ENCODE results near the gene MATN1. TPM values are rescaled to one million over a fixed set of nuclear protein-coding genes. Genes with fewer than 3 reads are reported as not detected.

Gene MATN1
- polyA plus RNA-seq, 1 donor (not counting 4 experiments of a cell fraction or from before 2014, with no cell fraction given), result 0.05 TPM

DNA sequence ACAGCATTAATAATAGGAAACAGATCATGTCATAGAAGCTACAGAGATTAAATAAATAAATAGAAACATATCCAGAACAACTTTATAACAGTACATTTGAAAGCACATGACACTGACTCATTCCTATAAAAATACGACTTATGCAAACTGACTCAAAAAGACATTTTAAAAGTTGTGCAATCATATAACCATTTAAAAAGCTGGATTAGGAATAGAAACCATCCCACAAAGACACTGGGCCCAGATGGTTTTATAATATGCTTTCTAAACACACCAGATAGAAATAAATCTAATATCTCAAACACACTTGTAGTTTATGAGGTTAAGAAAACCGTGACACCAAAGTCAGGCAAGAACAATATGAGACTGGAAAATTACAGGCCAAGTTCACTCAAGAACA is 47.6 kb downstream of the MATN1 start:
- peaks cover 4% of the 10 kb centered on the region for H3K9me3 ChIP-seq (ENCODE audit: control insufficient read depth, low read depth, low read length)
- H4K20me1 ChIP-seq (ENCODE audit: control insufficient read depth, extremely low read depth, insufficient read depth, low read length), result no peaks in the 10 kb centered on the region
- no peaks in the 10 kb centered on the region for H3K27me3 ChIP-seq (ENCODE audit: control insufficient read depth, extremely low read depth, insufficient read depth, low read length)
- H3K4me1 ChIP-seq (ENCODE audit: control insufficient read depth, extremely low read depth, insufficient read depth, low read length), result peaks cover 12% of the 10 kb centered on the region
- H3K4me3 ChIP-seq (ENCODE audit: control insufficient read depth in 2 of 3, extremely low read depth in 1 of 3, insufficient read depth in 2 of 3, low read depth in 1 of 3, low read length in 3 of 3), result no peak overlapping the region
- FAIRE-seq (no peak), DNase-seq (ENCODE audit: low read depth, low spot score) (no peak)
- H3K79me2 ChIP-seq (ENCODE audit: control insufficient read depth, insufficient read depth, low read length), result no peaks in the 10 kb centered on the region
- TF ChIP-seq EZH2 (IDR thresholded peaks at IDR 0.05; ENCODE audit: low read length), result no peak
- TF ChIP-seq, protein P1, sequence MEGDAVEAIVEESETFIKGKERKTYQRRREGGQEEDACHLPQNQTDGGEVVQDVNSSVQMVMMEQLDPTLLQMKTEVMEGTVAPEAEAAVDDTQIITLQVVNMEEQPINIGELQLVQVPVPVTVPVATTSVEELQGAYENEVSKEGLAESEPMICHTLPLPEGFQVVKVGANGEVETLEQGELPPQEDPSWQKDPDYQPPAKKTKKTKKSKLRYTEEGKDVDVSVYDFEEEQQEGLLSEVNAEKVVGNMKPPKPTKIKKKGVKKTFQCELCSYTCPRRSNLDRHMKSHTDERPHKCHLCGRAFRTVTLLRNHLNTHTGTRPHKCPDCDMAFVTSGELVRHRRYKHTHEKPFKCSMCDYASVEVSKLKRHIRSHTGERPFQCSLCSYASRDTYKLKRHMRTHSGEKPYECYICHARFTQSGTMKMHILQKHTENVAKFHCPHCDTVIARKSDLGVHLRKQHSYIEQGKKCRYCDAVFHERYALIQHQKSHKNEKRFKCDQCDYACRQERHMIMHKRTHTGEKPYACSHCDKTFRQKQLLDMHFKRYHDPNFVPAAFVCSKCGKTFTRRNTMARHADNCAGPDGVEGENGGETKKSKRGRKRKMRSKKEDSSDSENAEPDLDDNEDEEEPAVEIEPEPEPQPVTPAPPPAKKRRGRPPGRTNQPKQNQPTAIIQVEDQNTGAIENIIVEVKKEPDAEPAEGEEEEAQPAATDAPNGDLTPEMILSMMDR (optimal IDR thresholded peaks at IDR 0.05 in 1 of 3, IDR thresholded peaks at IDR 0.05 in 1 of 3, conservative IDR thresholded peaks at IDR 0.05 in 1 of 3; ENCODE audit: extremely low read depth in 1 of 3, insufficient read depth in 2 of 3, low read length in 3 of 3), result no peak
- peak overlapping the region; percentile 47 for H3K27ac ChIP-seq (ENCODE audit: control insufficient read depth, insufficient read depth, low read length)
- H2AFZ ChIP-seq (ENCODE audit: control insufficient read depth, low read length), result no peak overlapping the region
- dilution Hi-C loops (cut with MboI; ENCODE audit: extremely low pct_ligation_motif_present, low sequenced_read_pairs), result no loop called here
- H3K36me3 ChIP-seq (ENCODE audit: control insufficient read depth in 2 of 2, extremely low read depth in 1 of 2, insufficient read depth in 2 of 2, low read length in 2 of 2), result no peaks in the 10 kb centered on the region
- H3K9me1 ChIP-seq (ENCODE audit: control insufficient read depth, extremely low read depth, insufficient read depth, low read length), result no peaks in the 10 kb centered on the region
- no peak overlapping the region for H3K4me2 ChIP-seq (ENCODE audit: control insufficient read depth, extremely low read depth, insufficient read depth, low read depth, low read length)
- no peak overlapping the region for H3K9ac ChIP-seq (ENCODE audit: control insufficient read depth, extremely low read depth, insufficient read depth, low read length)

DNA sequence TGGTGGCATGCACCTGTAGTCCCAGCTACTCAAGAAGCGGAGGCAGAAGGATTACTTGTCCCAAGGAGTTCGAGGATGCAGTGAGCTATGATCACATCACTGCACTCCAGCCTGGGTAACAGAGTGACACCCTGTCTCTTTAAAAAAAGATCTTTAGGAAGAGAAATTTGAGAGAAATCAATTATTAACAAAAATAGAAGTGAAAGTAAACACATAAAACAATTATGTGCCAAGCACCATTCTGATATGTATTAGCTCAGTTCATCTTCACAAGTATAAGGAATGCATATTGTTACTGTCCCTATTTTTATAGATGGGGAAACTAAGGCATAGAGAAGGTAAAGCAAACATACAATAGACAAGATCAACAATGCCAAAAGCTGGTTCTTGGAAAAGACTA is 48.1 kb downstream of the MATN1 start:
- no peak overlapping the region for H2AFZ ChIP-seq (ENCODE audit: control insufficient read depth, low read length)
- peaks cover 17% of the 10 kb centered on the region for H3K4me1 ChIP-seq (ENCODE audit: control insufficient read depth, extremely low read depth, insufficient read depth, low read length)
- H3K79me2 ChIP-seq (ENCODE audit: control insufficient read depth, insufficient read depth, low read length), result no peaks in the 10 kb centered on the region
- DNase-seq (ENCODE audit: low read depth, low spot score) (no peak), FAIRE-seq (no peak)
- H3K4me2 ChIP-seq (ENCODE audit: control insufficient read depth, extremely low read depth, insufficient read depth, low read depth, low read length), result no peak overlapping the region
- no peaks in the 10 kb centered on the region for H3K9me1 ChIP-seq (ENCODE audit: control insufficient read depth, extremely low read depth, insufficient read depth, low read length)
- TF ChIP-seq, protein P1 (optimal IDR thresholded peaks at IDR 0.05 in 1 of 3, IDR thresholded peaks at IDR 0.05 in 1 of 3, conservative IDR thresholded peaks at IDR 0.05 in 1 of 3; ENCODE audit: extremely low read depth in 1 of 3, insufficient read depth in 2 of 3, low read length in 3 of 3), result no peak
- no peak for TF ChIP-seq EZH2 (IDR thresholded peaks at IDR 0.05; ENCODE audit: low read length)
- dilution Hi-C loops (cut with MboI; ENCODE audit: extremely low pct_ligation_motif_present, low sequenced_read_pairs), result no loop called here
- H3K27ac ChIP-seq (ENCODE audit: control insufficient read depth, insufficient read depth, low read length), result peak overlapping the region; percentile 47
- no peaks in the 10 kb centered on the region for H4K20me1 ChIP-seq (ENCODE audit: control insufficient read depth, extremely low read depth, insufficient read depth, low read length)
- H3K9ac ChIP-seq (ENCODE audit: control insufficient read depth, extremely low read depth, insufficient read depth, low read length), result no peak overlapping the region
- peaks cover 4% of the 10 kb centered on the region for H3K9me3 ChIP-seq (ENCODE audit: control insufficient read depth, low read depth, low read length)
- H3K36me3 ChIP-seq (ENCODE audit: control insufficient read depth in 2 of 2, extremely low read depth in 1 of 2, insufficient read depth in 2 of 2, low read length in 2 of 2), result no peaks in the 10 kb centered on the region
- H3K27me3 ChIP-seq (ENCODE audit: control insufficient read depth, extremely low read depth, insufficient read depth, low read length), result no peaks in the 10 kb centered on the region
- no peak overlapping the region for H3K4me3 ChIP-seq (ENCODE audit: control insufficient read depth in 2 of 3, extremely low read depth in 1 of 3, insufficient read depth in 2 of 3, low read depth in 1 of 3, low read length in 3 of 3)

Data from keratinocyte (primary cell).